ENCODE results near the gene PLXNB3.
A peak's percentile ranks its signal among the peaks of the same experiment; 100 is the strongest.

PLXNB3 gene

DNA sequence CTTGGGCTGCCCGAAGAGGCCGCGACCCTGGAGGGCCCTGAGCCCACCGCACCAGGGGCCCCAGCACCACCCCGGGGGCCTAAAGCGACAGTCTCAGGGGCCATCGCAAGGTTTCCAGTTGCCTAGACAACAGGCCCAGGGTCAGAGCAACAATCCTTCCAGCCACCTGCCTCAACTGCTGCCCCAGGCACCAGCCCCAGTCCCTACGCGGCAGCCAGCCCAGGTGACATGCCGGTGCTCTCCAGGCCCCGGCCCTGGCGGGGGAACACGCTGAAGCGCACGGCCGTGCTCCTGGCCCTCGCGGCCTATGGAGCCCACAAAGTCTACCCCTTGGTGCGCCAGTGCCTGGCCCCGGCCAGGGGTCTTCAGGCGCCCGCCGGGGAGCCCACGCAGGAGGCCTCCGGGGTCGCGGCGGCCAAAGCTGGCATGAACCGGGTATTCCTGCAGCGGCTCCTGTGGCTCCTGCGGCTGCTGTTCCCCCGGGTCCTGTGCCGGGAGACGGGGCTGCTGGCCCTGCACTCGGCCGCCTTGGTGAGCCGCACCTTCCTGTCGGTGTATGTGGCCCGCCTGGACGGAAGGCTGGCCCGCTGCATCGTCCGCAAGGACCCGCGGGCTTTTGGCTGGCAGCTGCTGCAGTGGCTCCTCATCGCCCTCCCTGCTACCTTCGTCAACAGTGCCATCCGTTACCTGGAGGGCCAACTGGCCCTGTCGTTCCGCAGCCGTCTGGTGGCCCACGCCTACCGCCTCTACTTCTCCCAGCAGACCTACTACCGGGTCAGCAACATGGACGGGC lies 38.8 kb upstream of the PLXNB3 start:
- TF ChIP-seq FOXP2 (optimal IDR thresholded peaks at IDR 0.05; ENCODE audit: borderline replicate concordance, extremely low read depth, extremely low read length, insufficient read depth) (no peak), POLR2AphosphoS5 (IDR thresholded peaks at IDR 0.05; ENCODE audit: low read depth, low read length) (no peak), TAF1 (IDR thresholded peaks at IDR 0.05; ENCODE audit: borderline replicate concordance, insufficient read depth, low read length) (no peak), SIN3A (IDR thresholded peaks at IDR 0.05; ENCODE audit: borderline replicate concordance, insufficient read depth, low read length) (no peak)
- TF ChIP-seq, protein P1, sequence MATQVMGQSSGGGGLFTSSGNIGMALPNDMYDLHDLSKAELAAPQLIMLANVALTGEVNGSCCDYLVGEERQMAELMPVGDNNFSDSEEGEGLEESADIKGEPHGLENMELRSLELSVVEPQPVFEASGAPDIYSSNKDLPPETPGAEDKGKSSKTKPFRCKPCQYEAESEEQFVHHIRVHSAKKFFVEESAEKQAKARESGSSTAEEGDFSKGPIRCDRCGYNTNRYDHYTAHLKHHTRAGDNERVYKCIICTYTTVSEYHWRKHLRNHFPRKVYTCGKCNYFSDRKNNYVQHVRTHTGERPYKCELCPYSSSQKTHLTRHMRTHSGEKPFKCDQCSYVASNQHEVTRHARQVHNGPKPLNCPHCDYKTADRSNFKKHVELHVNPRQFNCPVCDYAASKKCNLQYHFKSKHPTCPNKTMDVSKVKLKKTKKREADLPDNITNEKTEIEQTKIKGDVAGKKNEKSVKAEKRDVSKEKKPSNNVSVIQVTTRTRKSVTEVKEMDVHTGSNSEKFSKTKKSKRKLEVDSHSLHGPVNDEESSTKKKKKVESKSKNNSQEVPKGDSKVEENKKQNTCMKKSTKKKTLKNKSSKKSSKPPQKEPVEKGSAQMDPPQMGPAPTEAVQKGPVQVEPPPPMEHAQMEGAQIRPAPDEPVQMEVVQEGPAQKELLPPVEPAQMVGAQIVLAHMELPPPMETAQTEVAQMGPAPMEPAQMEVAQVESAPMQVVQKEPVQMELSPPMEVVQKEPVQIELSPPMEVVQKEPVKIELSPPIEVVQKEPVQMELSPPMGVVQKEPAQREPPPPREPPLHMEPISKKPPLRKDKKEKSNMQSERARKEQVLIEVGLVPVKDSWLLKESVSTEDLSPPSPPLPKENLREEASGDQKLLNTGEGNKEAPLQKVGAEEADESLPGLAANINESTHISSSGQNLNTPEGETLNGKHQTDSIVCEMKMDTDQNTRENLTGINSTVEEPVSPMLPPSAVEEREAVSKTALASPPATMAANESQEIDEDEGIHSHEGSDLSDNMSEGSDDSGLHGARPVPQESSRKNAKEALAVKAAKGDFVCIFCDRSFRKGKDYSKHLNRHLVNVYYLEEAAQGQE (IDR thresholded peaks at IDR 0.05; ENCODE audit: insufficient read depth in 1 of 2, low read depth in 2 of 2, low read length in 2 of 2): no peak

DNA sequence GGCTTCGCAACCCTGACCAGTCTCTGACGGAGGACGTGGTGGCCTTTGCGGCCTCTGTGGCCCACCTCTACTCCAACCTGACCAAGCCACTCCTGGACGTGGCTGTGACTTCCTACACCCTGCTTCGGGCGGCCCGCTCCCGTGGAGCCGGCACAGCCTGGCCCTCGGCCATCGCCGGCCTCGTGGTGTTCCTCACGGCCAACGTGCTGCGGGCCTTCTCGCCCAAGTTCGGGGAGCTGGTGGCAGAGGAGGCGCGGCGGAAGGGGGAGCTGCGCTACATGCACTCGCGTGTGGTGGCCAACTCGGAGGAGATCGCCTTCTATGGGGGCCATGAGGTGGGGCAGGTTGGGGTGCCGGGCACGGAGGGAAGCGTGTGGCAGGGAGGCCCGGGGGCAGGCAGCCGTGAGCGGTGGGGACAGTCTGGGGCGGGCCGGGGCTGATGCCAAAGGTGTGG lies 38.2 kb upstream of the PLXNB3 start:
- TF ChIP-seq TAF1 (IDR thresholded peaks at IDR 0.05; ENCODE audit: borderline replicate concordance, insufficient read depth, low read length) (no peak), FOXP2 (optimal IDR thresholded peaks at IDR 0.05; ENCODE audit: borderline replicate concordance, extremely low read depth, extremely low read length, insufficient read depth) (no peak), POLR2AphosphoS5 (IDR thresholded peaks at IDR 0.05; ENCODE audit: low read depth, low read length) (no peak), SIN3A (IDR thresholded peaks at IDR 0.05; ENCODE audit: borderline replicate concordance, insufficient read depth, low read length) (no peak)
- TF ChIP-seq, protein P1 (IDR thresholded peaks at IDR 0.05; ENCODE audit: insufficient read depth in 1 of 2, low read depth in 2 of 2, low read length in 2 of 2): no peak

DNA sequence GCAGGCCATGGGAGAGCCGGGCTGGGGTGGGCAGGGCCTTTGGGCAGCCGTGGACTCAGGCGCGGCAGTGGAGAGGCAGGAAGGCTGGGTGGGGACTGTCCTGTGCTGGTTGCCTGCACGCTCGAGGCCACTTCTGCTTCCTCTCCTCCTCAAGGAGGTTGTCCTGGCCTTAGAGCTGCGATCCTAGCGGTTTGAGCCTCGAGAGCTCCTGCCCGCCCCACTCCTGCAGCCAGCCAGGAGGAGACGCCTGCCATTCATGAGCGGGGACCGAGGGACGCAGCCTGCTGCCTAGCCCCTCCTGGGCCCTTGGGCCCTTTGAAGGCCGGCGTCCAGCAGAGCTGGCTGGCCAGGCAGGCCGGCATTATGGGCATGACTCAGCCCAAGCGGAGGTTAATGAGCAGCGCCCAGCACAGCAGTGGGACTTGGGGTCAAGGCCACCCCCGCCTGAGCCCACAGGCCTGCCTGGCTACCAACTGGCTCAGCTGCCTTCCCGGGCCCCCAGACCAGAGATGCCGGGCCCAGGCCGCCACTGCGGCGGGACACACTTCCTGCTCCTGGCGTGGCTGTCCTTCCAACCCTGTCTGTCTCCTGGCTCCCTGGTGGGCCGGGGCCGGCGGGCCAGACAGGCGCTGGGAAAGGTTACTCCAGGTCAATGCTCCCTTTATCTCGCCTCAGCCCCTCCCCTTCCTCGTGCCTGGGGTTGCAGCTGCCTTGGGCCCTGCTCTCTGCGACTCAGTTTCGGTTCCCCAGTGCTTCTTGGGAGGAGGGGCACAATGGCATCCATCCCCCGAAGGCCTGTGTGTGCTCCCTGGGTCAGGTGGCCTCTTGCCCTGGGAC lies 37.5 kb upstream of the PLXNB3 start:
- TF ChIP-seq FOXP2 (optimal IDR thresholded peaks at IDR 0.05; ENCODE audit: borderline replicate concordance, extremely low read depth, extremely low read length, insufficient read depth) (no peak), POLR2AphosphoS5 (IDR thresholded peaks at IDR 0.05; ENCODE audit: low read depth, low read length) (peak; percentile 50), SIN3A (IDR thresholded peaks at IDR 0.05; ENCODE audit: borderline replicate concordance, insufficient read depth, low read length) (0 out of 2 replicates have a peak, but pooled peaks have one; percentile 9), TAF1 (IDR thresholded peaks at IDR 0.05; ENCODE audit: borderline replicate concordance, insufficient read depth, low read length) (no peak)

DNA sequence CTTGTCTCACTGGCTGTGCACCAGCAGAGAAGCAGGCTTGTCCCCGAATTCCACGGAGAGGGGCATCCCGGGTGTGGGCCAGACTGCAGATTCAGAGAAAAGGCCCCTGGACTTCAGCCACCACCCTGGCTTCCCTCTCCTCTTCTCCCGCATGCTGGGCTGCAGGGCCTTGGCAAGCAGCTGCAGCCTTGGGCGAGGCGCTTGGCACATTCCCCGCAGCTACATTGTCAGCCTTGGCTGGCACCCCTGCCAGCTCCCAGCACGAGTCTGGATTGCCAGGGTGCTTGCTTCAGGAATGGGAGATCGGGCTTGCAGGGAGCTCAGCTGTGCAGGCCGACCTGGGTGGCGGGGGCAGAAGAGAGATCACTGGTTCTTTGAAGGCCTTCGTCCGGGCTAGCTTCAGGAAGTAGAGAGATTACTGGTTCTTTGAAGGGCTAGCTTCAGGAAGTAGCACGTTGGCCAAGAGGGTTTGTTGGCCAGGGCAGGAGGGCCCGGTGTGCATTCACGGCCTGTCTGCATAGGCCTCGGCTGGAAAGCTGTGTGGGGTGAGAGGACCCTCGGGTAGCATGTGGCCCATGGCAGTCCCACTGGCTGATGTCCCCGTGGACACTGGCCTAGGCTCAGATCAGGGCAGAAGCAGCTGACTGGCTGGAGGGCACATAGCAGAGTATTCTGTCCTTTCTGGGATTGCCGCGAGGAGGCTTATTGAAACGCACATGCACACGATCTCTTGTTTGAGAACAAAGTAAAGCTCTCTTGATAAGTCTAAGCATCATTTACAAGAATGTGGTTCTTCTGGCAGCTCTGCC lies 36.7 kb upstream of the PLXNB3 start:
- TF ChIP-seq TAF1 (IDR thresholded peaks at IDR 0.05; ENCODE audit: borderline replicate concordance, insufficient read depth, low read length): no peak
- TF ChIP-seq POLR2AphosphoS5 (IDR thresholded peaks at IDR 0.05; ENCODE audit: low read depth, low read length): no peak
- TF ChIP-seq, protein P1 (IDR thresholded peaks at IDR 0.05; ENCODE audit: insufficient read depth in 1 of 2, low read depth in 2 of 2, low read length in 2 of 2): no peak
- TF ChIP-seq FOXP2 (optimal IDR thresholded peaks at IDR 0.05; ENCODE audit: borderline replicate concordance, extremely low read depth, extremely low read length, insufficient read depth): no peak
- no peak for TF ChIP-seq SIN3A (IDR thresholded peaks at IDR 0.05; ENCODE audit: borderline replicate concordance, insufficient read depth, low read length)

DNA sequence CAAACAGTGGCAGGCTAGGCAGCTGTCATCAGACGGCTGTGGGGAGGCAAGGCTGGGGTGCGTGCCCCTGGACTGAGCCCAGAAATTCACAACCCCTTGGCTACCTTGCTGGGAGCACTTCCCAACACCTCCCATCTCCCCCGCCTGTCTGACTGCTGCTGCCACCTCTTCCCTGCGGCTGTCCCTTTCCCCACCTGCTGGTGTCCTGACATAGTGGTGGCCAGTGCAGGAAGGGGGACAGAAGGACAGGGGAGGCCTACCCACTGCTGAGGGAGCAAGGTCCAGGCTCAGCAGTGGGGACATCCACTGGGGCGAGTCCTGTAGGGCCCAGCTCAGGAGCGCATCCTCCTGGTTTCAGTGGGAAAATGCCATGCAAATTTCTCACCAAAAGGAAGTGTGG lies 36.0 kb upstream of the PLXNB3 start:
- no peak for TF ChIP-seq FOXP2 (optimal IDR thresholded peaks at IDR 0.05; ENCODE audit: borderline replicate concordance, extremely low read depth, extremely low read length, insufficient read depth)
- no peak for TF ChIP-seq POLR2AphosphoS5 (IDR thresholded peaks at IDR 0.05; ENCODE audit: low read depth, low read length)
- TF ChIP-seq SIN3A (IDR thresholded peaks at IDR 0.05; ENCODE audit: borderline replicate concordance, insufficient read depth, low read length): no peak
- TF ChIP-seq TAF1 (IDR thresholded peaks at IDR 0.05; ENCODE audit: borderline replicate concordance, insufficient read depth, low read length): no peak
- TF ChIP-seq, protein P1 (IDR thresholded peaks at IDR 0.05; ENCODE audit: insufficient read depth in 1 of 2, low read depth in 2 of 2, low read length in 2 of 2): no peak

Measured in PFSK-1 (cell line).